VCaP (cell line): ENCODE results near the gene CENPN.

ENCODE experiments used
- H3K27ac ChIP-seq: fragments of 450-650 bp; 2 replicates; pipeline ENCODE4 v1.5.1; 2017
- CTCF ChIP-seq: fragments of 450-650 bp; conservative IDR thresholded peaks from 2 replicates; pipeline ENCODE4 v1.5.1; 2017; ENCODE audit warnings: mild to moderate bottlenecking, moderate library complexity

CENPN gene

GRCh38 chr16:80971819-80972218 is 35.2 kb upstream of the CENPN start:
- no peak for TF ChIP-seq CTCF
- no peak overlapping the region for H3K27ac ChIP-seq

- TF ChIP-seq CTCF = no peak
- no peak overlapping the region for H3K27ac ChIP-seq
Observed at GRCh38 chr16:80972611-80973010, 34.4 kb upstream of the CENPN start.

- no peak overlapping the region for H3K27ac ChIP-seq
- no peak for TF ChIP-seq CTCF
Observed at GRCh38 chr16:80973991-80974390, 33.0 kb upstream of the CENPN start.

- TF ChIP-seq CTCF = peak; percentile 2; the same call in 1 of the 2 replicates
- no peak overlapping the region for H3K27ac ChIP-seq
Observed at GRCh38 chr16:80974649-80975376, 32.2 kb upstream of the CENPN start.

GRCh38 chr16:80976946-80977345 is 30.1 kb upstream of the CENPN start:
- no peak overlapping the region for H3K27ac ChIP-seq
- no peak for TF ChIP-seq CTCF

GRCh38 chr16:80981103-80981502 is 25.9 kb upstream of the CENPN start:
- no peak for TF ChIP-seq CTCF
- peak overlapping the region; percentile 60 for H3K27ac ChIP-seq

GRCh38 chr16:80982646-80983045 is 24.4 kb upstream of the CENPN start:
- TF ChIP-seq CTCF = no peak

More at GRCh38 chr16:80982646-80983045, 24.4 kb upstream of the CENPN start:
- no peak overlapping the region for H3K27ac ChIP-seq
